H1 (cell line): Measurements from ENCODE around the gene VPS54. TPM values are rescaled to one million over a fixed set of nuclear protein-coding genes. Genes with fewer than 3 reads are reported as not detected.

ENCODE experiments used
- CTCF ChIA-PET: fragments of 300-600 bp; sonication (Branson Sonifier 250); formaldehyde crosslinking; loops from one replicate; lab custom pipeline; 2021; ENCODE audit not compliant: partially characterized antibody; lab: Charles Lee
- POLR2A ChIA-PET: fragments of 300-600 bp; sonication (Branson Sonifier 250); formaldehyde crosslinking; loops from one replicate; lab custom pipeline; 2021; ENCODE audit warnings: inconsistent platforms; ENCODE audit not compliant: partially characterized antibody; lab: Charles Lee
- DNase-seq, 2 experiments: peaks; one replicate each; pipeline versions ENCODE4 v3.0.0 to v3.0.0-alpha.2; 2010 to 2022; ENCODE audit warnings: low spot score in 2 of 2, low read depth in 1 of 2, mixed read lengths in 1 of 2
- FAIRE-seq: peaks from 2 replicates; lab custom pipeline; 2011; peaks lifted over from hg19 to GRCh38; lab: Jason Lieb, UNC
- H2AFZ ChIP-seq: 2 replicates; pipeline ENCODE4 v1.8.1; 2012; ENCODE audit warnings: low read length, inconsistent platforms
- H2AK5ac ChIP-seq: 2 replicates; pipeline ENCODE4 v1.6.1; 2013; ENCODE audit warnings: low read depth, low read length
- H2BK120ac ChIP-seq: replicated peaks from 2 replicates; pipeline ENCODE3; 2013; ENCODE audit warnings: low read depth, low read length, inconsistent platforms
- H2BK12ac ChIP-seq: 2 replicates; pipeline ENCODE4 v1.6.1; 2013; ENCODE audit warnings: low read depth, low read length
- H2BK15ac ChIP-seq: 2 replicates; pipeline ENCODE4 v1.6.1; 2013; ENCODE audit warnings: low read length
- H2BK20ac ChIP-seq: 2 replicates; pipeline ENCODE4 v1.6.1; 2013; ENCODE audit warnings: low read length
- H2BK5ac ChIP-seq: 2 replicates; pipeline ENCODE4 v1.6.1; 2013; ENCODE audit warnings: low read depth, low read length
- H3K14ac ChIP-seq: 2 replicates; pipeline ENCODE4 v1.6.1; 2013; ENCODE audit warnings: inconsistent platforms; ENCODE audit not compliant: insufficient read length
- H3K18ac ChIP-seq: 2 replicates; pipeline ENCODE4 v1.6.1; 2013; ENCODE audit warnings: low read length; ENCODE audit errors: extremely low read depth
- H3K23ac ChIP-seq: 2 replicates; pipeline ENCODE4 v1.6.1; 2013; ENCODE audit warnings: inconsistent platforms; ENCODE audit not compliant: insufficient read length
- H3K23me2 ChIP-seq: 2 replicates; pipeline ENCODE4 v1.6.1; 2013; ENCODE audit warnings: low read depth, low read length
- H3K27ac ChIP-seq: 2 replicates; pipeline ENCODE4 v1.6.1; 2011; ENCODE audit warnings: low read depth, low read length, inconsistent platforms
- H3K27me3 ChIP-seq, 4 experiments: replicated peaks in 1 of 4; 1 replicate in 1 of 4; 2 replicates in 3 of 4; pipeline versions ENCODE4 v1.6.1 to v1.8.1; 2011 to 2013; ENCODE audit warnings: low read length in 3 of 4, mild to moderate bottlenecking in 3 of 4, inconsistent platforms in 2 of 4, mixed read lengths in 2 of 4, moderate library complexity in 1 of 4; ENCODE audit not compliant: control insufficient read depth in 3 of 4, insufficient read depth in 3 of 4; ENCODE audit errors: extremely low read depth in 1 of 4
- H3K36me3 ChIP-seq, 4 experiments: 2 replicates each; pipeline versions ENCODE4 v1.6.1 to v1.8.1; 2011 to 2013; ENCODE audit warnings: mild to moderate bottlenecking in 4 of 4, low read length in 3 of 4, moderate library complexity in 2 of 4, control low read depth in 1 of 4, inconsistent platforms in 1 of 4; ENCODE audit not compliant: insufficient read depth in 4 of 4, control insufficient read depth in 2 of 4
- H3K4ac ChIP-seq: replicated peaks from 2 replicates; pipeline ENCODE3; 2013; ENCODE audit warnings: low read length, low read depth, mixed read lengths, inconsistent platforms; ENCODE audit not compliant: insufficient read length
- H3K4me1 ChIP-seq, 4 experiments: replicated peaks in 1 of 4; 1 replicate in 1 of 4; 2 replicates in 3 of 4; pipeline versions ENCODE4 v1.6.1 to v1.8.1; 2011 to 2013; ENCODE audit warnings: low read length in 3 of 4, inconsistent platforms in 2 of 4, mixed read lengths in 1 of 4; ENCODE audit not compliant: insufficient read depth in 4 of 4, control insufficient read depth in 3 of 4
- H3K4me2 ChIP-seq, 2 experiments: 2 replicates each; pipeline versions ENCODE4 v1.6.1 to v1.8.1; 2011 to 2013; ENCODE audit warnings: low read depth in 2 of 2, low read length in 2 of 2, control low read depth in 1 of 2, inconsistent platforms in 1 of 2, mild to moderate bottlenecking in 1 of 2; ENCODE audit not compliant: insufficient read depth in 1 of 2
- H3K4me3 ChIP-seq, 4 experiments: fragments of 200-600, 300-600 bp in 1 of 4; sonication (generic), shearing (Covaris generic), sonication (Bioruptor Twin) in 1 of 4; 2 replicates each; pipeline versions ENCODE4 v1.5.1 to v1.8.1; 2011 to 2016; ENCODE audit warnings: low read length in 4 of 4, low read depth in 3 of 4, control low read depth in 2 of 4, inconsistent platforms in 2 of 4, mild to moderate bottlenecking in 2 of 4, mixed read lengths in 1 of 4, moderate library complexity in 1 of 4; ENCODE audit not compliant: insufficient read depth in 2 of 4; ENCODE audit errors: extremely low read depth in 1 of 4
- H3K56ac ChIP-seq: replicated peaks from 2 replicates; pipeline ENCODE3; 2013; ENCODE audit warnings: low read depth, mild to moderate bottlenecking, mixed read lengths, low read length, inconsistent platforms; ENCODE audit not compliant: insufficient read length
- H3K79me1 ChIP-seq: 2 replicates; pipeline ENCODE4 v1.6.1; 2013; ENCODE audit warnings: low read depth, low read length, control low read depth
- H3K79me2 ChIP-seq, 2 experiments: 2 replicates each; pipeline versions ENCODE4 v1.6.1 to v1.8.1; 2012 to 2013; ENCODE audit warnings: low read length in 2 of 2, mild to moderate bottlenecking in 2 of 2, inconsistent platforms in 1 of 2; ENCODE audit not compliant: insufficient read depth in 2 of 2, control insufficient read depth in 1 of 2
- H3K9ac ChIP-seq, 4 experiments: replicated peaks in 1 of 4; 1 replicate in 1 of 4; 2 replicates in 3 of 4; pipeline versions ENCODE4 v1.6.1 to v1.8.1; 2011 to 2013; ENCODE audit warnings: low read depth in 3 of 4, low read length in 3 of 4, control low read depth in 2 of 4, mild to moderate bottlenecking in 2 of 4, moderate library complexity in 2 of 4, inconsistent platforms in 1 of 4; ENCODE audit errors: extremely low read depth in 1 of 4
- H3K9me3 ChIP-seq, 2 experiments: 2 replicates each; pipeline versions ENCODE4 v1.6.1 to v1.8.1; 2012 to 2013; ENCODE audit warnings: mild to moderate bottlenecking in 2 of 2, moderate library complexity in 2 of 2, control low read depth in 1 of 2, inconsistent platforms in 1 of 2, low read depth in 1 of 2, low read length in 1 of 2, mixed read lengths in 1 of 2; ENCODE audit not compliant: insufficient read depth in 2 of 2
- H4K20me1 ChIP-seq, 2 experiments: replicated peaks in 1 of 2; 2 replicates each; pipeline versions ENCODE3 to v1.8.1; 2011 to 2013; ENCODE audit warnings: inconsistent platforms in 2 of 2, low read length in 2 of 2, mild to moderate bottlenecking in 1 of 2; ENCODE audit not compliant: insufficient read depth in 2 of 2, control insufficient read depth in 1 of 2
- H4K5ac ChIP-seq: 2 replicates; pipeline ENCODE4 v1.6.1; 2013; ENCODE audit warnings: low read length, low read depth, mixed read lengths, inconsistent platforms; ENCODE audit not compliant: insufficient read length
- H4K8ac ChIP-seq: 2 replicates; pipeline ENCODE4 v1.8.0; 2013; ENCODE audit warnings: mild to moderate bottlenecking, moderate library complexity, low read length, inconsistent platforms; ENCODE audit not compliant: insufficient read depth; ENCODE audit errors: extremely low read depth
- H4K91ac ChIP-seq: replicated peaks from 2 replicates; pipeline ENCODE3; 2013; ENCODE audit warnings: low read length, mixed read lengths, inconsistent platforms; ENCODE audit not compliant: insufficient read length
- ATF3 ChIP-seq: IDR thresholded peaks from 2 replicates; pipeline ENCODE4 v1.6.1; 2011; ENCODE audit warnings: low read depth, mild to moderate bottlenecking, low read length; ENCODE audit not compliant: insufficient read depth
- NRF1 ChIP-seq: IDR thresholded peaks from 2 replicates; pipeline ENCODE4 v1.6.1; 2011; ENCODE audit warnings: mild to moderate bottlenecking, low read depth, low read length, improper control_type of control experiment
- YY1 ChIP-seq: IDR thresholded peaks from 2 replicates; pipeline ENCODE4 v1.6.1; 2011; ENCODE audit warnings: low read depth, mild to moderate bottlenecking, low read length
- WGBS, 2 experiments: shearing (Covaris generic) in 1 of 2; methylation state at CpG; one replicate each; pipeline versions ENCODE4 v1.1.6 to v1.1.7; 2013 to 2015; ENCODE audit warnings: low lambda C conversion rate in 2 of 2, mixed read lengths in 2 of 2, inconsistent platforms in 1 of 2, low coverage in 1 of 2, missing lambda C conversion rate in 1 of 2; ENCODE audit not compliant: insufficient replicate concordance in 2 of 2, insufficient coverage in 1 of 2, insufficient read length in 1 of 2; ENCODE audit errors: extremely low coverage in 1 of 2, missing lambda C conversion rate in 1 of 2; 5-methylcytosine and 5-hydroxymethylcytosine counted together
- polyA plus RNA-seq, 7 experiments: library from polyadenylated mRNA; depleted of rRNA in 3 of 7; stranded (reverse) in 5 of 7; unstranded in 2 of 7; fragments of >200 nt in 5 of 7; fragments of 200-250 nt in 2 of 7; gene quantifications; 1 replicate in 5 of 7; 2 replicates in 1 of 7; 4 replicates in 1 of 7; pipeline versions ENCODE4 v1.2.1 to v1.2.3, GENCODE V29; 2011 to 2013; ENCODE audit warnings: missing spikeins in 2 of 7, mixed read lengths in 2 of 7
- total RNA-seq: library from RNA; stranded (reverse); fragmentation: NEBNext Ultra II Directional; extraction: Animal tissue kit (Norgen Biotek cat#: 25700); gene quantifications from 2 replicates; pipeline ENCODE4 v1.2.1, GENCODE V29; 2021

VPS54 gene
- total and polyA plus RNA-seq, 2 of the 8 experiments (the other 6 are each of a cell fraction or from before 2014, with no cell fraction given), result 3.6 to 13.2 TPM

- Histone ChIP-seq H3K79me1 (no peaks in the 10 kb centered on the region), H3K4ac (peak overlapping the region; percentile 46), H3K4me3 (peak overlapping the region in 3 of 4 experiments; percentile 95 to 100 (median 99); a peak in 5 of 8 replicates), H2AFZ (no peak overlapping the region), H3K9me3 (no peaks in the 10 kb centered on the region), H2BK5ac (no peak overlapping the region), H2BK20ac (no peak overlapping the region), H4K20me1 (peaks cover 11 to 13% of the 10 kb centered on the region in 2 experiments), H3K4me2 (peak overlapping the region; percentile 78 to 94), H2AK5ac (no peak overlapping the region), H3K36me3 (peaks cover 0 to 63% (median 8%) of the 10 kb centered on the region in 4 experiments; a peak in 4 of 8 replicates), H3K27me3 (no peaks in the 10 kb centered on the region), H3K79me2 (peaks cover 51 to 99% of the 10 kb centered on the region in 2 experiments), H4K91ac (no peak overlapping the region), H3K14ac (no peak overlapping the region), H2BK15ac (no peak overlapping the region), H2BK120ac (no peak overlapping the region), H3K23ac (no peak overlapping the region), H4K8ac (no peak overlapping the region), H3K18ac (no peak overlapping the region), H3K56ac (no peak overlapping the region), H3K27ac (peak overlapping the region; percentile 19; the same call in 1 of the 2 replicates), H4K5ac (peak overlapping the region; percentile 98), H3K4me1 (peaks cover 0 to 32% (median 4%) of the 10 kb centered on the region in 4 experiments; a peak in 6 of 7 replicates), H3K23me2 (peaks cover 8% of the 10 kb centered on the region; the same call in 1 of the 2 replicates), H2BK12ac (no peak overlapping the region), H3K9ac (peak overlapping the region in 1 of 4 experiments; percentile 69; a peak in 1 of 7 replicates)
- CTCF ChIA-PET, result interaction anchor here (0.9 to 5.1 kb wide), 5 partner anchors 8 to 154 kb away, joined by 3 to 19 read pairs (median 9); no protein-coding TSS in a partner anchor
- FAIRE-seq, result no peak
- DNase-seq, result no peak
- WGBS, 2 experiments, result 45% methylated on average over 1 of the region's 1 CpG; no CpG with 5 or more reads in 1 of the 2 experiments
- TF ChIP-seq NRF1 (0 out of 2 replicates have a peak, but pooled peaks have one; percentile 1), YY1 (no peak), ATF3 (no peak)
- POLR2A ChIA-PET, result interaction anchor here (0.6 to 10.8 kb wide), 12 partner anchors 9 to 257 kb away, joined by 3 to 297 read pairs (median 4); partner anchors contain the start of genes MDH1 and WDPCP
Observed at GRCh38 chr2:63846487-63846886, 172.7 kb downstream of the VPS54 start.
